Right ventricle myocardium inferior (tissue), 1 donor: ENCODE measurements around the gene VCX2. TPM values are rescaled to one million over a fixed set of nuclear protein-coding genes. Genes with fewer than 3 reads are reported as not detected.
"Not testable (repeated sequence)": the region's sequence is repeated elsewhere in the genome, so short reads cannot be mapped to it uniquely, and the experiment has no call there.

Experiments used
- ATAC-seq: fragments of 200-7000 bp; cut with Tn5 transposase; one replicate; pipeline ENCODE4 v1.9.1; 2020; ENCODE audit warnings: mild to moderate bottlenecking, moderate library complexity
- DNase-seq: peaks from one replicate; pipeline ENCODE4 v3.0.0; 2021; ENCODE audit errors: missing footprints
- intact Hi-C: fragments of 100-400 bp; cut with DNase I; formaldehyde crosslinking; loops from one replicate; pipeline ENCODE4 v1.11.0; 2022
- microRNA-seq: library from miRNA; unstranded; fragments of <30 nt; microRNA quantifications from one replicate; pipeline ENCODE4 v1.2.0, GENCODE V29; 2020
- total RNA-seq: library from RNA; stranded (reverse); fragmentation: NEBNext Ultra II Directional; extraction: Animal tissue kit (Norgen Biotek cat#: 25700); gene quantifications from one replicate; pipeline ENCODE4 v1.2.1, GENCODE V29; 2021
- donor health status: DM: no; HTN: yes; CAD: no; lungs with severe emphysema.

Gene VCX2
- total RNA-seq, 1 donor from 2014 or later, result not detected

- intact Hi-C loops, result no loop called here
- ATAC-seq (no peak), DNase-seq (no peak)
These were observed 44.4 kb downstream of the VCX2 start for GRCh38 chrX:8126648-8127047.

- ATAC-seq, result no peak
- intact Hi-C loops, result no loop called here
- no peak for DNase-seq
These were observed 45.0 kb downstream of the VCX2 start for GRCh38 chrX:8126092-8126491.

- ATAC-seq (no peak), DNase-seq (no peak)
- intact Hi-C loops, result no loop called here
These were observed 45.5 kb downstream of the VCX2 start for GRCh38 chrX:8125566-8125965.

DNA sequence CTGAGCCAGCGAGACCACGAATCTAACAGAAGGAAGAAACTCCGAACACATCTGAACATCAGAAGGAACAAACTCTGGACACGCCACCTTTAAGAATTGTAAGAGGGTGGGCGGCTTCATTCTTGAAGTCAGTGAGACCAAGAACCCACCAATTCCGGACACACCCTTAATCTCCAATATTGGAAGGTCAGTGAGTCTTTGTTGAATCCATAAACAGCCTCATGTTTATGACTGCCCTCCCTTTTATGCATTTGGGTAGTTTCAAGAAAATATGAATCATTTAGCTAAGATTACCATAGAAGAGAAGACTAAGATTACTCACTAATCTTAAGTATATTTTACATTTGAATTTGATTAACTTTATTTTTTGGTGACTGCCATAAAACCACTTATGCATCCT, 48.5 kb downstream of the VCX2 start:
- intact Hi-C loops, result no loop called here
- DNase-seq (no peak), ATAC-seq (no peak)

- ATAC-seq, DNase-seq, intact Hi-C loops: not testable (repeated sequence)
These were observed 49.7 kb downstream of the VCX2 start for GRCh38 chrX:8121391-8121790.

Small RNAs within 50 kb of the gene (microRNA-seq; reads per million reads assigned to microRNA genes)
- 122 reads per million, percentile 55 among the genes with 10 or more reads in this experiment for gene MIR651

Other genes with a start within 250 kb of the VCX2 start
- 33.3 TPM for gene PNPLA4, start 243.9 kb downstream of the VCX2 start, total RNA-seq